ENCODE measurements around the gene TTC7B.

Gene TTC7B

GRCh38 chr14:90575781-90576180 is 240.4 kb downstream of the TTC7B start:
- no peak for DNase-seq (ENCODE audit: low spot score)

DNA sequence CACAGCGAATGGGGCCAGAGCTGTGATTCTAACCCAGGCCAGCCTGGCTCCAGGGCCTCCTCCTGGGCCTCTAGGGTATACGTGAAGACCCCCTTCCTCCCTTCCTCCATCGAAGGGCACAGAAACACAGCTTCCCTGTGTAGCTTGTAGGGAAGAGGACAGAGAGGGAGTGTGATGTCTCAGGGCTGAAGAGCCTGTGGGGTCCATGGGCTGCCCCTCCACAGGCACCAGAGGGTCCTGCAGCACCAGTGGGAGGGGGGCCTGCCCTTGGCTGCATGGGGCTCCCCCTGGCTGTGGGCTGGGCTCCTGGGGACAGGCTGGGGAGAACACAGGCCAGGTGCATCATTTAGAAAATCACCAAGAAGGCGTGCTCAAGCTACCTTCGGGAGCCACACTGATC is 240.9 kb downstream of the TTC7B start:
- DNase-seq (ENCODE audit: low spot score), result no peak

GRCh38 chr14:90574188-90575131 is 241.8 kb downstream of the TTC7B start:
- DNase-seq (ENCODE audit: low spot score), result no peak

DNA sequence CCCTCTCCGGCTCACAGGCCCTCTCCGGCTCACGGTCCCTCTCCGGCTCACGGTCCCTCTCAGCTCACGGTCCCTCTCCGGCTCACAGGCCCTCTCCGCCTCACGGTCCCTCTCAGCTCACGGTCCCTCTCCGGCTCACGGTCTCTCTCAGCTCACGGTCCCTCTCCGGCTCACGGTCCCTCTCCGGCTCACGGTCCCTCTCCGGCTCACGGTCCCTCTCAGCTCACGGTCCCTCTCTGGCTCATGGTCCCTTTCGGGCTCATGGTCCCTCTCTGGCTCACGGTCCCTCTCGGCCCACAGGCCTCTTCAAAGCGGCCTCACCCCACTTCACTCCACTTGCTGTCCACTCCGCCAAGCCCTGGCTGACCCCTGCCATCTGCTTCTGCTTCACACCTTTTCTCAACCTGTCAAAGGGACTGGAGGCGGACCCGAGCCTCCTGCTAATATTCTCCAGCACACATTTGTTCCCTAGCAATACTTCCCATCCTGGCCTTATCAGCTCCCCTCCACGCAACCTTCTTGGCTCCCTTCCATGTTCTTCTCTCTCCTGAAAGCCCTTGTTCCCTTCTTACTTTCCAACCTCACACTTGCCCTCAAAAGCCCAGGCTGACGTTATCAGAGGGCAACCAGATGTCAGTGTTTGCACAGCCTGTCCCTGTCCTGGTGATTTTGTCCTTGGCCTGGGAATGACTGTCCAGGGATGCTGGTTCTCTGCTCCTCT is 242.7 kb downstream of the TTC7B start:
- no peak for DNase-seq (ENCODE audit: low spot score)

- DNase-seq (ENCODE audit: low spot score), result no peak
Observed at GRCh38 chr14:90572441-90573150, 243.6 kb downstream of the TTC7B start.

GRCh38 chr14:90571149-90571947 is 244.9 kb downstream of the TTC7B start:
- DNase-seq (ENCODE audit: low spot score), result no peak

- no peak for DNase-seq (ENCODE audit: low spot score)
Observed at GRCh38 chr14:90570461-90570860, 245.8 kb downstream of the TTC7B start.

GRCh38 chr14:90569606-90570387 is 246.4 kb downstream of the TTC7B start:
- peak; percentile 31 for DNase-seq (ENCODE audit: low spot score)

DNA sequence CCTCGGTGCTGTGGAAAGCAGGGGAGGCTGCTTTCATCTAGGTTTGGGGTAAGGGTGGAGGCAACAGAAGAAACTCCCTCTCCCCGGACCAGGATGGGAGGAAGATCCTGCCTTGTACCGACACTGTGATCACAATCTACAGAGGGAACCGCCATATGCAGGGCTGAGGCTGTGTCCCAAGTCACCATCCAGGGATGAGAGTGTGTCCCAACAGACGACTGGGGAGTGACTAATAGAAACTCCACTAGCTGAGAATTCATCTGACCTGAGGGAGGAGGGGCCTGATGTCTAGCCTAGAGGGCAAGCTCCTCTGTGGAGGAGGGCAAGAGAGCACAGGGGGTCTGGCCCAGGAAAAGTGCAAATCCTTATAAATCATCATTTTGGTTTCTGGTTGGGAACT is 247.0 kb downstream of the TTC7B start:
- no peak for DNase-seq (ENCODE audit: low spot score)

- DNase-seq (ENCODE audit: low spot score), result no peak
Observed at GRCh38 chr14:90568405-90568804, 247.8 kb downstream of the TTC7B start.

DNA sequence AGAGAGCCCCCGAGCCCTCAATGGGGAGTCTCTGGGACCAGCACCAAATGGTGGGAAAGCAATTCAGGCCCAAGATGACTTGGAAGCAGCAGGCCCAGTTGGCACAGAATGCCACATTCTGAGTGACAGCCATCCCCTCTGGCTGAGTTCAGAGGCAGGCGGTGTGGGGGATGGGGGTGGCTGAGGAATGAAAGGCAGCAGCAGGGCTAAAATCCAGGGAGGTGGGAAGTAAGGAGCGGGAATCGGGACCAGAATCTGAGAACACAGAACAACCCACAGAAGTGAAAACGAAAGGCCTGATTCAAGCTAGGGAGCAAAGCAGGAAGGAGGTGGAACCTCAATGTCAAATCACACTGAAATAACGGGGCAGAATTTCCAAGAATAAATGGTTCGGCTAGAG is 248.2 kb downstream of the TTC7B start:
- no peak for DNase-seq (ENCODE audit: low spot score)

DNA sequence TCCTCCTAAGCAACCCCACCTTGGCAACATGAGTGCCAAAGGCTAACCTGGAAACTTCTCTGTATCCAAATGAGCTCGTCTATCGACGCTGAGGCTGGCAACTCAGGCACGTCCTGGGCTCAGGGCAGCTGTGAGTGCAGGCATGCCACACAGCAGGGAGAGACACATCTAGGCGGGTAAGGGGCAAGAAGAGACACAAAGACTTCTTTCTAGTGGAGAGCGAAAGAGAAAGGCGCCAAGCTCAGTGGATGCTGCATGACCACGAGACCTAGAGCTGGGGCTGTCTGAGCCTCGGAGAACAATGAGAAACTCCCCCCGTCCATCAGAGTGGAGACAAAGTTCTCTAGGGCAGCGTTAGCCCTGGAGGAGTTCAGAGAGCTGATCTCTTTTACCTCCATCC is 249.0 kb downstream of the TTC7B start:
- no peak for DNase-seq (ENCODE audit: low spot score)

GRCh38 chr14:90566481-90566880 is 249.7 kb downstream of the TTC7B start:
- DNase-seq (ENCODE audit: low spot score), result no peak

DNA sequence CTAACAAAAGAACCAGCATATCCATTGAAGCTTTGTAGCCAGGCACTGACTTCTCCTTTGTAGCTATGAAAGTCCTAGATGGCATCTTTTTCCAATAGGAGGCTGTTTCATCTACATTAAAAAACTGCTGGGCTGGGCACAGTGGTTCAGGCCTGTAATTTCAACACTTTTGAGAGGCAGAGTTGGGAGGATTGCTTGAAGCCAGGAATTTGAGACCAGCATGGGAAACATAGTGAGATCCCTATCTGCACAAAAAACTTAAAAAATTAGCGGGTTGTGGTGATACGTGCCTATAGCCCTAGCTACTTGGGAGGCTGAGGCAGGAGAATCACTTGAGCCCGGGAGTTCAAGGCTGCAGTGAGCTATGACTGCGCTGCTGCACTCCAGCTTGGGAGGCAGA is 251.7 kb downstream of the TTC7B start:
- no peak for DNase-seq (ENCODE audit: low spot score)

DNA sequence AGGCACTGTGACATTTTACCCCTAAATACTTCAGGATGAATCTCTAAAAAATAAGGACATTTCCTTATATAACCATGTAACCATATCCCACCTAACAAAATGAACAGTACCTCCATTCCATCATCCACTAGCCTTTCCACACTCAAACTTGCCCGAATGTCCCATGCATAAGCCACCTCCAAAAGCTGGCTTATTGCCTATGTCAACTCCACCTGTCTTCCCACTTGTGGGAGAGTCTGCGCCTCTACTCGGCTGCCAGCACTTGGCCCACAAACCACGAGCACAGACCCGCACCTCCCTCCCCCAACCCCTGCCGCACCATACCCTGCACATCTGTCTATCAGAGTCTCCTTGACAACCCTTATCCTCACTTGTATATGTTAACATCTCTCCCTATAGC is 253.6 kb downstream of the TTC7B start:
- no peak for DNase-seq (ENCODE audit: low spot score)

DNA sequence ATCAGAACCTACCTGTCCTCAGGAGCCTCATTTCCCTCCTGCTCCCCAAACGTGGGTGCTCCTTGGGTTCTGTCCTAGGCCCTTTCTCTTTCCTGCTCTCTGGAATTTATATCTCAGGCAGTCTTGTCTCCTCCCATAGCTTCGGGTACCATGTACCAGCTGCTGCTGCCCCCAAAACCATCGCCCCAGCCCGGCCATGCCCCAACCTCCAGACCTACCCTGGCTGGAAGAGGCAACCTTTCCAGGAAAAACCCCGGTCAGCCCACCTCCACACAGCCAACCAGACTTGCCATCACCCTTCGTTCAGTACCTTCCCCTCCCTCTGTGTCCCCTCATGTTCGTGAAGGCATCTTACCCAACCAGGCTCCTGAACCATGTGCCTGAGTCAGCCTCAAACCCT is 254.3 kb downstream of the TTC7B start:
- no peak for DNase-seq (ENCODE audit: low spot score)

DNA sequence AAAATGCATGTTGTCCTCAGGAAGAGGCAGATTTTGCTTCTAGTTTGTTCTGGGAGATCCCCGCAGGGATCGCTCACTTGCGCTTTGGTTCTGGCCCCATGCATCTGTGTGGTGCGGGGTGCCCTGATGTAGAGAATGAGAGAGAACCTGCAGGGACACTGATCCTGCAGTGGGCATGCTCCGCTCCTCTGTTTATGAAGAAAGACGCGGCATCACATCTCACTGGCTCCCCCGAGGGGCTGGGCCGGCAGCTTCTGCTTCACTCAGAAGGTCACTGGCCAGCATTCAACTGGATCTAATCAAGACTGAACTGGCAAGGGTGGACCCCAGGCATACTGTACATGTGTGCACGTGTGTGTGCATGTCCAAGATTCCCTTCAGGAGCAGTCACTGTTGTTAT is 255.2 kb downstream of the TTC7B start:
- no peak for DNase-seq (ENCODE audit: low spot score)

DNA sequence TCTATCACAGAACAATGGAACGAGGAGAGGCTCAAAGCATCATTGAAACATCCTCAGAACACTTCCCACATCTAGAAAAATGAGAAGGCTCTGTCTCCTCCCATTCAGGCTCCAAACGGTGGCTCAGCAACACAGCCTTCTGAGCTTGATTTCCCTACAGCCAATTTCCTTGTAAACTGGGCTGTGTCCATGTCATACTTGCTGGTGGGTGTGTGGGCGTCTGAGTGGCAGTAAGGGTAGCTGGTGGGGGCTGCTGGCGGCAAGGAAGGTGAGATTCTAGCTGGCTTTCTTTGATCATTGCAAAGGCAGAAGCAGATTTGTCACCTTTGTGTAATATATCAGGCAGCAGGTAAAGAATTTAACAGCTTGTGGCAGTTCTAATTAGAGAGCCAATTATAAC is 255.7 kb downstream of the TTC7B start:
- no peak for DNase-seq (ENCODE audit: low spot score)

DNA sequence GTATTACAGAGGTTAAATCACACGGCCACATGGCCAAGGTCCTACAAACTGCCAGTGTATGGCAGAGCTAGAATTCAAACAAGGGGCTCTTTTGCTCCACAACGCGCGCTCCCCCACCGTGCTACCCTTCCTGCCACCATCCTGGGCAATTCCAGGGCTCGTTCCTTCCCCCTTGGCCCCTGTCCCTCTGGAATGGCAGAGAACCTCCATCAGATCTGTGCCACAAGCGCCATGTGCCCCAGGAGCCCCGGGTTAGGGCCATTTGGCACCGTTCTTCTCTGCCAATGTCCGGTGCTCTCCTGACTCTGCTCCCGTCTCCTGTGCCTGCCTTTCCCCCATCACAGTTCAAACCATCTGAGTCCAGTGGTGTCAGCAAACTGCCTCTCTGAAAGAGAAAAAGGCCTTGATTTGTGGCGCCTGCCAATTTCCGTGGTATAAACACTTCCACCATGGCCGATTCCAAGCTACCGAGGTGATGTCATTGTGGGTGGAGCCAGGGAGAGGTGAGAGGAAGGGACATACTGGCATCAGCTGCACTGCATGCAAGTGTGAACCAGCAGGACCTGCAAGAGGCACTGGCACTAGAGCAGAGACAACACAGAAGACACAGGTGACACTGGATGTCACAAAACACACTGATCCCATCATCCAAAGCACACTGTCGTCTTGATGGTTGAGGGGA is 256.3 kb downstream of the TTC7B start:
- DNase-seq (ENCODE audit: low spot score), result no peak

GRCh38 chr14:90558983-90559590 is 257.1 kb downstream of the TTC7B start:
- no peak for DNase-seq (ENCODE audit: low spot score)
